Nucleus accumbens (tissue), 56 donors: ENCODE measurements around the gene PRMT7.

ENCODE experiments used
- DNase-seq, 56 donors: peaks; one replicate each; lab custom pipeline; 2025; lab: John Stamatoyannopoulos, UW

PRMT7 gene

GRCh38 chr16:68310774-68311511 is at the start of gene PRMT7, which contains the start of gene SLC7A6OS:
TSS of gene PRMT7 (plus strand) at chr16:68311019. CDS start at chr16:68315980, 4,961 bp downstream.
TSS of gene SLC7A6OS (minus strand) at chr16:68310946. CDS start at chr16:68310926, 20 bp downstream.
- DNase-seq: peak; percentile 48 to 96 (median 86)

GRCh38 chr16:68263559-68264127 is 47.2 kb upstream of the PRMT7 start:
- no peak for DNase-seq

- DNase-seq: peak in 47 of 56 donors; percentile 11 to 80 (median 53)
These were observed 46.4 kb upstream of the PRMT7 start, which contains the start of gene SLC7A6 for GRCh38 chr16:68264128-68265077. TSS of gene SLC7A6 (plus strand) at chr16:68264526. CDS start at chr16:68274727, 10,201 bp downstream.

GRCh38 chr16:68265078-68265920 is 45.5 kb upstream of the PRMT7 start:
- peak in 11 of 56 donors; percentile 2 to 32 (median 14) for DNase-seq

GRCh38 chr16:68267612-68268405 is 43.0 kb upstream of the PRMT7 start:
- DNase-seq: no peak

GRCh38 chr16:68269793-68270192 is 41.0 kb upstream of the PRMT7 start:
- DNase-seq: no peak

- DNase-seq: no peak
These were observed 40.5 kb upstream of the PRMT7 start for GRCh38 chr16:68270353-68270752.

- DNase-seq: no peak
These were observed 38.2 kb upstream of the PRMT7 start for GRCh38 chr16:68272507-68273209.

GRCh38 chr16:68273459-68273858 is 37.4 kb upstream of the PRMT7 start:
- no peak for DNase-seq

GRCh38 chr16:68273896-68274295 is 36.9 kb upstream of the PRMT7 start:
- no peak for DNase-seq

- DNase-seq: no peak
These were observed 36.4 kb upstream of the PRMT7 start for GRCh38 chr16:68274441-68274840.

GRCh38 chr16:68275611-68276191 is 35.1 kb upstream of the PRMT7 start:
- no peak for DNase-seq

GRCh38 chr16:68276223-68276622 is 34.6 kb upstream of the PRMT7 start:
- no peak for DNase-seq

- no peak for DNase-seq
These were observed 30.9 kb upstream of the PRMT7 start for GRCh38 chr16:68279726-68280558.

- no peak for DNase-seq
These were observed 29.3 kb upstream of the PRMT7 start for GRCh38 chr16:68281368-68282063.

GRCh38 chr16:68282064-68282452 is 28.8 kb upstream of the PRMT7 start:
- DNase-seq: no peak

- DNase-seq: no peak
These were observed 27.5 kb upstream of the PRMT7 start for GRCh38 chr16:68283346-68283745.
